DMS53 treated with DMSO at 0.1 percent for 48 hours (cell line): ENCODE results near the gene EGFL7.

ENCODE experiments used
- DNase-seq: peaks from one replicate; lab custom pipeline; 2025; ENCODE audit not compliant: unreplicated experiment; lab: John Stamatoyannopoulos, UW

Gene EGFL7

GRCh38 chr9:136671646-136672430 lies 9.1 kb downstream of the EGFL7 start:
- DNase-seq = no peak

GRCh38 chr9:136672431-136673087 lies 9.8 kb downstream of the EGFL7 start:
- DNase-seq = no peak

- no peak for DNase-seq
Measured at GRCh38 chr9:136673088-136673974, 10.6 kb downstream of the EGFL7 start.

- DNase-seq = no peak
Measured at GRCh38 chr9:136673975-136674785, 11.5 kb downstream of the EGFL7 start.

- peak; percentile 94 for DNase-seq
Measured at GRCh38 chr9:136674786-136675349, 12.2 kb downstream of the EGFL7 start.

GRCh38 chr9:136675477-136676296 lies 13.0 kb downstream of the EGFL7 start:
- peak; percentile 70 for DNase-seq

GRCh38 chr9:136676297-136676794 lies 13.6 kb downstream of the EGFL7 start:
- DNase-seq = no peak

GRCh38 chr9:136676920-136677686 lies 14.4 kb downstream of the EGFL7 start:
- DNase-seq = no peak

GRCh38 chr9:136678034-136678433 lies 15.3 kb downstream of the EGFL7 start:
- no peak for DNase-seq

- DNase-seq = no peak
Measured at GRCh38 chr9:136678624-136679023, 15.9 kb downstream of the EGFL7 start.

- no peak for DNase-seq
Measured at GRCh38 chr9:136679431-136679941, 16.8 kb downstream of the EGFL7 start.

- no peak for DNase-seq
Measured at GRCh38 chr9:136681029-136681428, 18.3 kb downstream of the EGFL7 start.

- no peak for DNase-seq
Measured at GRCh38 chr9:136681945-136682699, 19.4 kb downstream of the EGFL7 start.

- DNase-seq = no peak
Measured at GRCh38 chr9:136682710-136683109, 20.0 kb downstream of the EGFL7 start.

GRCh38 chr9:136683173-136683745 lies 20.5 kb downstream of the EGFL7 start:
- DNase-seq = no peak

- DNase-seq = no peak
Measured at GRCh38 chr9:136683755-136684154, 21.0 kb downstream of the EGFL7 start.

- DNase-seq = no peak
Measured at GRCh38 chr9:136684339-136684738, 21.6 kb downstream of the EGFL7 start.
